A549 (cell line): Measurements from ENCODE around the gene CCL14.

Experiments used
- BHLHE40 ChIP-seq: IDR thresholded peaks from 2 replicates; pipeline ENCODE4 v1.6.1; 2012; ENCODE audit warnings: low read depth, low read length, inconsistent platforms
- CHD2 ChIP-seq: fragments of 150-350 bp; IDR thresholded peaks from 2 replicates; pipeline ENCODE4 v1.6.1; 2014; ENCODE audit warnings: low read length; ENCODE audit not compliant: partially characterized antibody
- CTCF ChIP-seq: fragments of >200 bp; sonication (Bioruptor Twin); formaldehyde crosslinking; IDR thresholded peaks from 3 replicates; pipeline ENCODE4 v1.5.1; 2016
- EP300 ChIP-seq, 2 experiments: fragments of >200 bp; sonication (Bioruptor Twin); formaldehyde crosslinking; IDR thresholded peaks; 2 replicates in 1 of 2; 3 replicates in 1 of 2; pipeline ENCODE4 v1.6.1; 2016 to 2017
- NFE2L2 ChIP-seq: fragments of 150-350 bp; conservative IDR thresholded peaks from 2 replicates; pipeline ENCODE4 v1.6.1; 2014; ENCODE audit warnings: low read length
- POLR2A ChIP-seq: IDR thresholded peaks from 2 replicates; pipeline ENCODE4 v1.6.1; 2012; ENCODE audit warnings: mild to moderate bottlenecking, low read length
- POLR2AphosphoS2 ChIP-seq: conservative IDR thresholded peaks from 2 replicates; pipeline ENCODE4 v1.6.1; 2012; ENCODE audit warnings: low read length, improper control_type of control experiment, inconsistent platforms
- RNF2 ChIP-seq: fragments of 200-600 bp; sonication (generic); IDR thresholded peaks from 2 replicates; pipeline ENCODE4 v1.6.1; 2016; ENCODE audit warnings: low read depth, mild to moderate bottlenecking, antibody characterized with exemption, moderate library complexity, borderline replicate concordance

- TF ChIP-seq EP300 (IDR thresholded peaks at IDR 0.05) (no peak), CTCF (peak; percentile 90), NFE2L2 (no peak), RNF2 (no peak), POLR2AphosphoS2 (no peak), POLR2A (no peak), CHD2 (no peak), BHLHE40 (no peak)
These were observed 39.4 kb downstream of the CCL14 start for GRCh38 chr17:35947156-35947585.
